ENCODE data around the gene RELCH.

The RELCH gene

DNA sequence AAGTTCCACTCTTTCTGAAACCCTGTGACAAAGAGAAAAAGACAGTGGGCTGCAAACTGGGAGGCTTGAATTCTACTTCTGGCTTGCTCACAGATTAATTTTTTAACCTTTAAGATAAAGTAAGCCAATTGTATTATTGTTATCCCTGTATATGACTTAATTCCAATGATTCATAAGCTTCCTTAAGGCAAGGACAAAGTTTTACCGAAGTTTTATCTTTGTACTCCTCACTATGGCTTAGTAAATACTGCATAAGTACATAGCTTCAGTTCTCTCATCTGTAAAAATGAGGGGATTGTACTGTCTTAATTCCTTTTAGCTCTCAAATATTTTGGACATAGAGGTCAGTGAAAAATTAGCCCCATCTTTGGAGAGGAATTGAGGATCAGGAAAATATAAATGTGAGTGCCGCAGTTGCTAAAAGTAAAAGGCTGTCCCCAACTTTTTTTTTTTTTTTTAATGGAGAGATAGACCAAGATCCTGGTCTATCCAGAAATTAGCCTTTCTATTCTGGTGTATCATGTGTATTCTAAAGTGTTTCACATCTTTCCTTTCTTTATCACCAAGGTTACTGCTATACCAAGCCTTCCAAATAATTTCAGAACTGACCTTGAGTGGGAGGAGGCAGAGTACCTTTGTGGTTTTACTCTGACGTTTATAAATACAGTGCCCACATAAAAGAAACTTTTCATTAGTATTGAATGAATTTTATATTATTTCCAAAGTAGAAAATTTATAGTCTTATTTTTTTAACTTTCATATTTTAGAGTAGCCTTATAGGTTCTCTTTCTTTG is 13.3 kb downstream of the RELCH start:
- TF ChIP-seq FOXP2 (optimal IDR thresholded peaks at IDR 0.05; ENCODE audit: borderline replicate concordance, extremely low read depth, extremely low read length, insufficient read depth), result no peak
- TF ChIP-seq TAF1 (IDR thresholded peaks at IDR 0.05; ENCODE audit: borderline replicate concordance, insufficient read depth, low read length), result no peak
- TF ChIP-seq, protein P1, sequence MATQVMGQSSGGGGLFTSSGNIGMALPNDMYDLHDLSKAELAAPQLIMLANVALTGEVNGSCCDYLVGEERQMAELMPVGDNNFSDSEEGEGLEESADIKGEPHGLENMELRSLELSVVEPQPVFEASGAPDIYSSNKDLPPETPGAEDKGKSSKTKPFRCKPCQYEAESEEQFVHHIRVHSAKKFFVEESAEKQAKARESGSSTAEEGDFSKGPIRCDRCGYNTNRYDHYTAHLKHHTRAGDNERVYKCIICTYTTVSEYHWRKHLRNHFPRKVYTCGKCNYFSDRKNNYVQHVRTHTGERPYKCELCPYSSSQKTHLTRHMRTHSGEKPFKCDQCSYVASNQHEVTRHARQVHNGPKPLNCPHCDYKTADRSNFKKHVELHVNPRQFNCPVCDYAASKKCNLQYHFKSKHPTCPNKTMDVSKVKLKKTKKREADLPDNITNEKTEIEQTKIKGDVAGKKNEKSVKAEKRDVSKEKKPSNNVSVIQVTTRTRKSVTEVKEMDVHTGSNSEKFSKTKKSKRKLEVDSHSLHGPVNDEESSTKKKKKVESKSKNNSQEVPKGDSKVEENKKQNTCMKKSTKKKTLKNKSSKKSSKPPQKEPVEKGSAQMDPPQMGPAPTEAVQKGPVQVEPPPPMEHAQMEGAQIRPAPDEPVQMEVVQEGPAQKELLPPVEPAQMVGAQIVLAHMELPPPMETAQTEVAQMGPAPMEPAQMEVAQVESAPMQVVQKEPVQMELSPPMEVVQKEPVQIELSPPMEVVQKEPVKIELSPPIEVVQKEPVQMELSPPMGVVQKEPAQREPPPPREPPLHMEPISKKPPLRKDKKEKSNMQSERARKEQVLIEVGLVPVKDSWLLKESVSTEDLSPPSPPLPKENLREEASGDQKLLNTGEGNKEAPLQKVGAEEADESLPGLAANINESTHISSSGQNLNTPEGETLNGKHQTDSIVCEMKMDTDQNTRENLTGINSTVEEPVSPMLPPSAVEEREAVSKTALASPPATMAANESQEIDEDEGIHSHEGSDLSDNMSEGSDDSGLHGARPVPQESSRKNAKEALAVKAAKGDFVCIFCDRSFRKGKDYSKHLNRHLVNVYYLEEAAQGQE (IDR thresholded peaks at IDR 0.05; ENCODE audit: insufficient read depth in 1 of 2, low read depth in 2 of 2, low read length in 2 of 2), result no peak
- TF ChIP-seq POLR2AphosphoS5 (IDR thresholded peaks at IDR 0.05; ENCODE audit: low read depth, low read length), result no peak
- TF ChIP-seq SIN3A (IDR thresholded peaks at IDR 0.05; ENCODE audit: borderline replicate concordance, insufficient read depth, low read length), result no peak

DNA sequence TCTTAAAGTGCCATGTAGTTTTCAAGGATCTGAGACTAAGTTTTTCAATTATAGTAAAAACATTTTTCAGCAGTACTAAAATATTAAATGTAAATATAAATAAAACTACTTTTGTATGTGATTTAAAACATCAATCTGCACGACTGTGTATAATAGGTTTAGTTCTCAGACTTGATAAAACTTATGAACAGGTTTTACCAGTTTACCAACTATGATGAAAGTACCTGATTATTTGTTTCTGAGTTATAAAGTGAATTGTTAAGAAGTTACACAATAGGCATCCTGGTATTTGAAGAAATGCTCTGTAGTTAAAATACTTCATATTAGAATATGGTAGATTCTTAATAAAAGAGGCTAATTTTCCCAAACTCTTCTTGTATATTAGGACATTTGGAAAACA is 14.8 kb downstream of the RELCH start:
- TF ChIP-seq, protein P1 (IDR thresholded peaks at IDR 0.05; ENCODE audit: insufficient read depth in 1 of 2, low read depth in 2 of 2, low read length in 2 of 2), result no peak
- TF ChIP-seq TAF1 (IDR thresholded peaks at IDR 0.05; ENCODE audit: borderline replicate concordance, insufficient read depth, low read length) (no peak), POLR2AphosphoS5 (IDR thresholded peaks at IDR 0.05; ENCODE audit: low read depth, low read length) (no peak), SIN3A (IDR thresholded peaks at IDR 0.05; ENCODE audit: borderline replicate concordance, insufficient read depth, low read length) (no peak), FOXP2 (optimal IDR thresholded peaks at IDR 0.05; ENCODE audit: borderline replicate concordance, extremely low read depth, extremely low read length, insufficient read depth) (no peak)

DNA sequence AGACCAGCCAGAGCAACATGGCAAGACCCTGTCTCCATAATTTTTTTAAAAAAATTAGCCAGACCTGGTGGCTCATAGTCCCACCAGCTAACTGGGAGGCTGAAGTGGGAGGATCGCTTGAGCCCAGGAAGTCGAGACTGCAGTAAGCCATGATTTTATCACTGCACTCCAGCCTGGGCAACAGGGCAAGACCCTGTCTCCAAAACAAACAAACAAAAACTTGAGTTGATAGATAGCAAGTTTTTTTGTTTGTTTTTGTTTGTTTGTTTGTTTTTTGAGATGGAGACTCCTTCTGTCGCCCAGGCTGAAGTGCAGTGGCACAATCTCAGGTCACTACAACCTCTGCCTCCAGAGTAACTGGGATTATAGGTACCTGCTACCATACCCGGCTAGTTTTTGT is 18.8 kb downstream of the RELCH start:
- TF ChIP-seq, protein P1 (IDR thresholded peaks at IDR 0.05; ENCODE audit: insufficient read depth in 1 of 2, low read depth in 2 of 2, low read length in 2 of 2), result no peak
- TF ChIP-seq FOXP2 (optimal IDR thresholded peaks at IDR 0.05; ENCODE audit: borderline replicate concordance, extremely low read depth, extremely low read length, insufficient read depth) (no peak), TAF1 (IDR thresholded peaks at IDR 0.05; ENCODE audit: borderline replicate concordance, insufficient read depth, low read length) (no peak), POLR2AphosphoS5 (IDR thresholded peaks at IDR 0.05; ENCODE audit: low read depth, low read length) (no peak), SIN3A (IDR thresholded peaks at IDR 0.05; ENCODE audit: borderline replicate concordance, insufficient read depth, low read length) (no peak)

DNA sequence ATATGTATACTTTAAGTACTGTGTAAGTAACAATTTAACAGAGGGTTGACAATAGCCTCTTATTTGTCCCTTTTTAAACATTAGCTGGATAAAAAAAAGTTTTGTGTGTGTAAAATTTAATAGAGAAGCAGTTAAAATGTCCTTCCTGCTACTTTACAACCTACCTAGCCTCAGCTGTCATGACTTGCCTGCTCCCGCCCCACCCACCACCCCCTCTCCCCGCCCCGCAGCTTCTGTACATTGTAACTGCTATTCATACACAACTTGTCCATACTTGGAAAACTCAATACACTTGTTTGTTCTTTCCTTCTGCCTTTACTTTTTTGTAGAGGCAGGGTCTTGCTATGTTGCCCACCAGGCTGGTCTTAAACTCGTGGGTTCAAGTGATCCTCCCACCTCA is 19.5 kb downstream of the RELCH start:
- TF ChIP-seq SIN3A (IDR thresholded peaks at IDR 0.05; ENCODE audit: borderline replicate concordance, insufficient read depth, low read length), result no peak
- no peak for TF ChIP-seq POLR2AphosphoS5 (IDR thresholded peaks at IDR 0.05; ENCODE audit: low read depth, low read length)
- no peak for TF ChIP-seq FOXP2 (optimal IDR thresholded peaks at IDR 0.05; ENCODE audit: borderline replicate concordance, extremely low read depth, extremely low read length, insufficient read depth)
- TF ChIP-seq, protein P1 (IDR thresholded peaks at IDR 0.05; ENCODE audit: insufficient read depth in 1 of 2, low read depth in 2 of 2, low read length in 2 of 2), result no peak
- TF ChIP-seq TAF1 (IDR thresholded peaks at IDR 0.05; ENCODE audit: borderline replicate concordance, insufficient read depth, low read length), result no peak
